Measurements from ENCODE around the gene MTFMT.

The MTFMT gene

GRCh38 chr15:64982472-64982871, 47.0 kb downstream of the MTFMT start:
- Histone ChIP-seq H3K4me2 (no peak overlapping the region), H3K27me3 (ENCODE audit: insufficient read depth, low read depth) (no peaks in the 10 kb centered on the region), H3K9ac (no peak overlapping the region)

GRCh38 chr15:64981812-64982431, 47.5 kb downstream of the MTFMT start:
- Histone ChIP-seq H3K4me1 (ENCODE audit: low read depth, poor library complexity, severe bottlenecking) (peaks cover 5% of the 10 kb centered on the region), H3K79me2 (ENCODE audit: insufficient read depth, low read depth) (no peaks in the 10 kb centered on the region), H3K27ac (no peak overlapping the region), H2AFZ (ENCODE audit: low read depth) (no peak overlapping the region), H3K9ac (no peak overlapping the region), H4K20me1 (ENCODE audit: insufficient read depth) (no peaks in the 10 kb centered on the region), H3K4me2 (no peak overlapping the region), H3K4me3 (IDR thresholded peaks at IDR 0.05; ENCODE audit: insufficient read depth, low read depth, low read length) (no peak overlapping the region), H3K36me3 (ENCODE audit: insufficient read depth) (no peaks in the 10 kb centered on the region), H3K27me3 (ENCODE audit: insufficient read depth, low read depth) (no peaks in the 10 kb centered on the region)
- no peak for TF ChIP-seq CTCF (conservative IDR thresholded peaks at IDR 0.05; ENCODE audit: low read depth, low read length)

More at GRCh38 chr15:64982472-64982871, 47.0 kb downstream of the MTFMT start:
- no peak for TF ChIP-seq CTCF (conservative IDR thresholded peaks at IDR 0.05; ENCODE audit: low read depth, low read length)
- H3K79me2 ChIP-seq (ENCODE audit: insufficient read depth, low read depth) = no peaks in the 10 kb centered on the region
- no peak overlapping the region for H3K4me3 ChIP-seq (IDR thresholded peaks at IDR 0.05; ENCODE audit: insufficient read depth, low read depth, low read length)
- H4K20me1 ChIP-seq (ENCODE audit: insufficient read depth) = no peaks in the 10 kb centered on the region
- H2AFZ ChIP-seq (ENCODE audit: low read depth) = no peak overlapping the region
- H3K4me1 ChIP-seq (ENCODE audit: low read depth, poor library complexity, severe bottlenecking) = peaks cover 5% of the 10 kb centered on the region
- H3K36me3 ChIP-seq (ENCODE audit: insufficient read depth) = no peaks in the 10 kb centered on the region
- no peak overlapping the region for H3K27ac ChIP-seq

DNA sequence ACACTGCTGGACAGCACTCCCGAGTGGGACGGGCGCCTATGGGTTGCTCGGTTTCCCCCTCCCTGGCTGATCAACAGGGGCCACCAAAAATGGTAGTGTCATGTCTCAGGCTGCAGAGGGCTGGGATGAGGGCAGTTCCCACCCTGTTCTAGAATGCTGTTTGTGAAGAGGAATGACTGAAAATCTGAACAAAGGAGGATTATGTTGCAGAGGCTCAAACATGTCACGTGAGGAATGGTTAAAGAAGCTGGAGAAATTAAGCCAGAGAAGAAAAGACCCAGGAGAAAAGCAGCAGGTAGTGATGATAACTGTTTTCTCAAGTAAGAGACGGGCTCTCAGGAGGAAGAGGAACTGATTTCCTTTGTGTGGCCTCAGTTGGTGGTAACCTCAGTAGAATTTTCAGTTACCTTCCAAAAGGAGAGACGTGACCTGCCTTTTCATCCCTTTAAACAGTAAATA, 50.2 kb downstream of the MTFMT start:
- Histone ChIP-seq H3K4me1 (ENCODE audit: low read depth, poor library complexity, severe bottlenecking) (no peaks in the 10 kb centered on the region), H2AFZ (ENCODE audit: low read depth) (no peak overlapping the region), H3K27me3 (ENCODE audit: insufficient read depth, low read depth) (no peaks in the 10 kb centered on the region), H3K79me2 (ENCODE audit: insufficient read depth, low read depth) (no peaks in the 10 kb centered on the region), H4K20me1 (ENCODE audit: insufficient read depth) (no peaks in the 10 kb centered on the region), H3K27ac (no peak overlapping the region), H3K4me2 (no peak overlapping the region), H3K36me3 (ENCODE audit: insufficient read depth) (no peaks in the 10 kb centered on the region), H3K9ac (no peak overlapping the region), H3K4me3 (IDR thresholded peaks at IDR 0.05; ENCODE audit: insufficient read depth, low read depth, low read length) (no peak overlapping the region)
- no peak for TF ChIP-seq CTCF (conservative IDR thresholded peaks at IDR 0.05; ENCODE audit: low read depth, low read length)

GRCh38 chr15:64975390-64975789, 54.0 kb downstream of the MTFMT start:
- no peak for TF ChIP-seq CTCF (conservative IDR thresholded peaks at IDR 0.05; ENCODE audit: low read depth, low read length)
- peaks cover under 1% of the 10 kb centered on the region for H3K4me1 ChIP-seq (ENCODE audit: low read depth, poor library complexity, severe bottlenecking)
- H3K36me3 ChIP-seq (ENCODE audit: insufficient read depth) = no peaks in the 10 kb centered on the region
- no peak overlapping the region for H2AFZ ChIP-seq (ENCODE audit: low read depth)
- H3K4me2 ChIP-seq = no peak overlapping the region
- no peak overlapping the region for H3K9ac ChIP-seq
- H4K20me1 ChIP-seq (ENCODE audit: insufficient read depth) = no peaks in the 10 kb centered on the region
- H3K27me3 ChIP-seq (ENCODE audit: insufficient read depth, low read depth) = no peaks in the 10 kb centered on the region
- no peaks in the 10 kb centered on the region for H3K79me2 ChIP-seq (ENCODE audit: insufficient read depth, low read depth)
- no peak overlapping the region for H3K27ac ChIP-seq
- H3K4me3 ChIP-seq (IDR thresholded peaks at IDR 0.05; ENCODE audit: insufficient read depth, low read depth, low read length) = no peak overlapping the region
